ENCODE data around the gene ST8SIA6.

Gene ST8SIA6

GRCh38 chr10:17476073-17476472, 21.7 kb upstream of the ST8SIA6 start:
- no peaks in the 10 kb centered on the region for H3K27me3 ChIP-seq (ENCODE audit: insufficient read depth, poor library complexity, severe bottlenecking)
- no peak overlapping the region for H3K27ac ChIP-seq (replicated peaks)
- no peak for DNase-seq (ENCODE audit: low read depth in 1 of 2, low spot score in 1 of 2)
- no peak for TF ChIP-seq SPI1 (IDR thresholded peaks at IDR 0.05; ENCODE audit: borderline replicate concordance, low read depth)
- TF ChIP-seq GABPA (IDR thresholded peaks at IDR 0.05; ENCODE audit: low read depth): no peak
- H3K4me3 ChIP-seq (replicated peaks; ENCODE audit: insufficient read depth, low read length): no peak overlapping the region

- Histone ChIP-seq H3K27me3 (ENCODE audit: insufficient read depth, poor library complexity, severe bottlenecking) (no peaks in the 10 kb centered on the region), H3K4me3 (replicated peaks; ENCODE audit: insufficient read depth, low read length) (no peak overlapping the region), H3K27ac (replicated peaks) (no peak overlapping the region)
- DNase-seq (ENCODE audit: low read depth in 1 of 2, low spot score in 1 of 2): no peak
- TF ChIP-seq GABPA (IDR thresholded peaks at IDR 0.05; ENCODE audit: low read depth) (no peak), REST (IDR thresholded peaks at IDR 0.05; ENCODE audit: insufficient replicate concordance, low read depth) (no peak), SPI1 (IDR thresholded peaks at IDR 0.05; ENCODE audit: borderline replicate concordance, low read depth) (no peak), POLR2AphosphoS5 (IDR thresholded peaks at IDR 0.05; ENCODE audit: low read depth) (no peak), CTCF (IDR thresholded peaks at IDR 0.05; ENCODE audit: insufficient read depth, low read length) (no peak)
Observed at GRCh38 chr10:17475661-17476060, 21.3 kb upstream of the ST8SIA6 start.

- no peak for DNase-seq (ENCODE audit: low read depth in 1 of 2, low spot score in 1 of 2)
- Histone ChIP-seq H3K4me3 (replicated peaks; ENCODE audit: insufficient read depth, low read length) (no peak overlapping the region), H3K27ac (replicated peaks) (no peak overlapping the region), H3K27me3 (ENCODE audit: insufficient read depth, poor library complexity, severe bottlenecking) (no peaks in the 10 kb centered on the region)
- TF ChIP-seq SPI1 (IDR thresholded peaks at IDR 0.05; ENCODE audit: borderline replicate concordance, low read depth): no peak
- TF ChIP-seq GABPA (IDR thresholded peaks at IDR 0.05; ENCODE audit: low read depth): no peak
- TF ChIP-seq POLR2AphosphoS5 (IDR thresholded peaks at IDR 0.05; ENCODE audit: low read depth): no peak
- no peak for TF ChIP-seq REST (IDR thresholded peaks at IDR 0.05; ENCODE audit: insufficient replicate concordance, low read depth)
Observed at GRCh38 chr10:17474595-17475323, 20.4 kb upstream of the ST8SIA6 start.

- TF ChIP-seq SPI1 (IDR thresholded peaks at IDR 0.05; ENCODE audit: borderline replicate concordance, low read depth): no peak
- no peak for TF ChIP-seq CTCF (IDR thresholded peaks at IDR 0.05; ENCODE audit: insufficient read depth, low read length)
- H3K27ac ChIP-seq (replicated peaks): no peak overlapping the region
- H3K4me3 ChIP-seq (replicated peaks; ENCODE audit: insufficient read depth, low read length): no peak overlapping the region
- H3K27me3 ChIP-seq (ENCODE audit: insufficient read depth, poor library complexity, severe bottlenecking): no peaks in the 10 kb centered on the region
- no peak for DNase-seq (ENCODE audit: low read depth in 1 of 2, low spot score in 1 of 2)
Observed at GRCh38 chr10:17473228-17473950, 19.0 kb upstream of the ST8SIA6 start.
